Endothelial cell of umbilical vein (primary cell): ENCODE results near the gene BARD1. TPM values are rescaled to one million over a fixed set of nuclear protein-coding genes. Genes with fewer than 3 reads are reported as not detected.

Experiments
- BruUV-seq: library from RNA; stranded (reverse); fragments of 400-500 nt; replicated peaks from 2 replicates; lab custom pipeline; 2021; lab: Mats Ljungman, UMichigan
- CTCF ChIA-PET: fragments of 300-600, 350-600 bp; sonication (Branson Sonifier 250); formaldehyde crosslinking; loops from one replicate; lab custom pipeline; 2021; ENCODE audit warnings: antibody characterized with exemption, inconsistent platforms; lab: Charles Lee
- POLR2A ChIA-PET: fragments of 300-600, 350-600 bp; sonication (Branson Sonifier 250); formaldehyde crosslinking; loops from one replicate; lab custom pipeline; 2021; ENCODE audit warnings: antibody characterized with exemption, inconsistent platforms; lab: Charles Lee
- DNase-seq: peaks from one replicate; pipeline ENCODE4 v3.0.0-alpha.2; 2011; ENCODE audit warnings: low read depth, low spot score
- FAIRE-seq: peaks from 2 replicates; lab custom pipeline; 2011; peaks lifted over from hg19 to GRCh38; lab: Jason Lieb, UNC
- H2AFZ ChIP-seq: 2 replicates; pipeline ENCODE4 v1.6.0; 2012; ENCODE audit warnings: low read depth, low read length, control low read depth, inconsistent platforms
- H3K27ac ChIP-seq: 2 replicates; pipeline ENCODE4 v1.5.1; 2011; ENCODE audit warnings: low read depth, mild to moderate bottlenecking, control low read depth, low read length, moderate library complexity; ENCODE audit not compliant: insufficient read depth
- H3K27me3 ChIP-seq, 2 experiments: 2 replicates each; pipeline versions ENCODE4 v1.6.0 to v1.6.1; 2011; ENCODE audit warnings: low read length in 2 of 2, mixed read lengths in 1 of 2; ENCODE audit not compliant: control insufficient read depth in 2 of 2, insufficient read depth in 2 of 2
- H3K36me3 ChIP-seq, 2 experiments: 2 replicates in 1 of 2; 3 replicates in 1 of 2; pipeline ENCODE4 v1.5.1; 2011; ENCODE audit warnings: low read length in 2 of 2, mild to moderate bottlenecking in 1 of 2, moderate library complexity in 1 of 2; ENCODE audit not compliant: control insufficient read depth in 2 of 2, insufficient read depth in 2 of 2; ENCODE audit errors: extremely low read depth in 1 of 2
- H3K4me1 ChIP-seq: 3 replicates; pipeline ENCODE4 v1.5.1; 2011; ENCODE audit warnings: mild to moderate bottlenecking, low read length; ENCODE audit not compliant: control insufficient read depth, insufficient read depth; ENCODE audit errors: extremely low read depth
- H3K4me2 ChIP-seq: 2 replicates; pipeline ENCODE4 v1.6.1; 2011; ENCODE audit warnings: low read length, control low read depth, mixed read lengths; ENCODE audit not compliant: insufficient read depth
- H3K4me3 ChIP-seq, 3 experiments: fragments of 200-600 bp in 1 of 3; sonication (generic), shearing (Covaris generic) in 1 of 3; replicated peaks in 1 of 3; 2 replicates each; pipeline ENCODE4 v1.5.1; 2011 to 2016; ENCODE audit warnings: control low read depth in 3 of 3, low read length in 3 of 3, mild to moderate bottlenecking in 2 of 3, inconsistent platforms in 1 of 3, low read depth in 1 of 3, moderate library complexity in 1 of 3; ENCODE audit not compliant: insufficient read depth in 1 of 3
- H3K79me2 ChIP-seq: 2 replicates; pipeline ENCODE4 v1.6.0; 2012; ENCODE audit warnings: low read length, inconsistent platforms; ENCODE audit not compliant: control insufficient read depth, insufficient read depth
- H3K9ac ChIP-seq: replicated peaks from 2 replicates; pipeline ENCODE3; 2011; ENCODE audit warnings: low read length, control low read depth; ENCODE audit not compliant: insufficient read depth; ENCODE audit errors: extremely low read depth
- H3K9me1 ChIP-seq: replicated peaks from 3 replicates; pipeline ENCODE4 v1.6.0; 2011; ENCODE audit warnings: mild to moderate bottlenecking, low read length; ENCODE audit not compliant: control insufficient read depth, insufficient read depth; ENCODE audit errors: extremely low read depth
- H3K9me3 ChIP-seq: replicated peaks from 2 replicates; pipeline ENCODE4 v1.5.1; 2012; ENCODE audit warnings: low read length, inconsistent platforms; ENCODE audit not compliant: control insufficient read depth, insufficient read depth
- H4K20me1 ChIP-seq: replicated peaks from 2 replicates; pipeline ENCODE3; 2011; ENCODE audit warnings: mild to moderate bottlenecking, low read length; ENCODE audit not compliant: control insufficient read depth, insufficient read depth; ENCODE audit errors: extremely low read depth
- EZH2 ChIP-seq: IDR thresholded peaks from 2 replicates; pipeline ENCODE4 v1.6.1; 2012; ENCODE audit warnings: borderline replicate concordance, low read depth, mild to moderate bottlenecking, moderate library complexity, low read length, inconsistent platforms; ENCODE audit not compliant: severe bottlenecking
- FOS ChIP-seq: IDR thresholded peaks from 2 replicates; pipeline ENCODE4 v1.6.1; 2011; ENCODE audit warnings: mild to moderate bottlenecking, low read length, moderate library complexity, borderline replicate concordance; ENCODE audit not compliant: insufficient read depth
- GATA2 ChIP-seq: IDR thresholded peaks from 2 replicates; pipeline ENCODE4 v1.7.0; 2011; ENCODE audit warnings: low read depth, mild to moderate bottlenecking, moderate library complexity, mixed read lengths, low read length; ENCODE audit not compliant: insufficient read length, insufficient read depth
- JUN ChIP-seq: IDR thresholded peaks from 2 replicates; pipeline ENCODE4 v1.6.1; 2011; ENCODE audit warnings: borderline replicate concordance, low read depth; ENCODE audit not compliant: insufficient read length, insufficient read depth
- MYC ChIP-seq: IDR thresholded peaks from one replicate; pipeline ENCODE4 v1.6.1; 2011; ENCODE audit warnings: mild to moderate bottlenecking, low read depth, low read length
- POLR2A ChIP-seq: IDR thresholded peaks from 2 replicates; pipeline ENCODE4 v1.6.1; 2012; ENCODE audit warnings: low read depth, mild to moderate bottlenecking, control low read depth, low read length
- POLR2AphosphoS5 ChIP-seq: IDR thresholded peaks from 2 replicates; pipeline ENCODE4 v1.6.1; 2012; ENCODE audit warnings: low read depth, mild to moderate bottlenecking, control low read depth, low read length, moderate library complexity; ENCODE audit not compliant: insufficient read depth
- dilution Hi-C: fragments of 300-500 bp; cut with MboI; formaldehyde crosslinking; loops from one replicate; pipeline ENCODE4 v1.15.0; 2019; ENCODE audit warnings: low sequenced_read_pairs; ENCODE audit not compliant: extremely low pct_ligation_motif_present
- intact Hi-C: fragments of 100-400 bp; cut with micrococcal nuclease; formaldehyde crosslinking; loops from one replicate; pipeline ENCODE4 v1.10.0; 2022
- polyA plus RNA-seq, 4 experiments: library from polyadenylated mRNA; depleted of rRNA in 3 of 4; stranded (reverse) in 3 of 4; unstranded in 1 of 4; fragments of >200 nt; gene quantifications; 2 replicates each; pipeline versions ENCODE4 v1.2.1 to v1.2.3, GENCODE V29; 2011 to 2012; ENCODE audit warnings: missing spikeins in 1 of 4
- total RNA-seq: library from RNA; stranded (reverse); gene quantifications from 2 replicates; pipeline ENCODE4 v1.2.3, GENCODE V29; 2021
- TF ChIP-seq, protein P1 (sequence below), 2 donors: IDR thresholded peaks; 1 replicate in 1 of 2; 2 replicates in 1 of 2; pipeline ENCODE4 v1.5.1; 2011; ENCODE audit warnings: low read length in 2 of 2, mild to moderate bottlenecking in 2 of 2, moderate library complexity in 2 of 2, control low read depth in 1 of 2, inconsistent platforms in 1 of 2, low read depth in 1 of 2; ENCODE audit not compliant: insufficient read depth in 1 of 2; ENCODE audit errors: extremely low read depth in 1 of 2
- TF ChIP-seq, protein P2 (sequence below): IDR thresholded peaks from 2 replicates; pipeline ENCODE4 v1.6.1; 2011; ENCODE audit not compliant: insufficient read depth, insufficient read length

Gene BARD1
- total and polyA plus RNA-seq, 2 donors (not counting 3 experiments of a cell fraction or from before 2014, with no cell fraction given), result 9.1 to 14.7 TPM

DNA sequence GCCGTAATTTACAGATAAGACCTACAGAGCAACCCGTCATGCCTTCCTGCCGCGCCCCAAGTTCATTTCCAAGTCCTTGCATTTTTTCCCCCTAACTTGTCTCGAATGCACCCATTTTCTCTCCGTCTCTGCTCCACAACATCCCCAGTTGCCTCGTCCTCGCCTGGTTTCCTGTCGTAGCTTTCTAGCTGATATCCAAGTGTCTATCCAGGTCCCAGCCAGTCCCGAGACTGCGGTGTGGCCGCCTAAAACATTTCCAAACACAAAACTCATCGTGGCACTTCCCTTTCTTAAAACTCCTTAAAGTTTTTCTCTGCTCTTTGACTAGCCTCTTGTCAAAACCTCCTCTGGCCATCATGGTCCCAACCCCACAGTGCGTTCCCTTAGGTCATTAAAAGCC, 1.2 kb upstream of the BARD1 start:
- peak; percentile 3 for DNase-seq
- H3K4me3 ChIP-seq, result peak overlapping the region in 2 of 3 experiments; percentile 71 to 87
- H3K9me3 ChIP-seq, result no peaks in the 10 kb centered on the region
- intact Hi-C loops, result loop anchor here (2.0 to 5.0 kb wide), 2 partner anchors 500 to 1037 kb away; no protein-coding TSS in a partner anchor
- H3K27me3 ChIP-seq, result peaks cover 0 to 6% of the 10 kb centered on the region in 2 experiments
- no peak overlapping the region for H3K9ac ChIP-seq
- POLR2A ChIA-PET, result no interaction called here
- BruUV-seq, result no TSS peak
- no peak overlapping the region for H3K27ac ChIP-seq
- no peaks in the 10 kb centered on the region for H4K20me1 ChIP-seq
- peak overlapping the region; percentile 99 for H3K4me2 ChIP-seq
- TF ChIP-seq MYC (no peak), POLR2A (no peak), FOS (no peak), POLR2AphosphoS5 (no peak), EZH2 (no peak), JUN (no peak), GATA2 (no peak)
- TF ChIP-seq, protein P1, sequence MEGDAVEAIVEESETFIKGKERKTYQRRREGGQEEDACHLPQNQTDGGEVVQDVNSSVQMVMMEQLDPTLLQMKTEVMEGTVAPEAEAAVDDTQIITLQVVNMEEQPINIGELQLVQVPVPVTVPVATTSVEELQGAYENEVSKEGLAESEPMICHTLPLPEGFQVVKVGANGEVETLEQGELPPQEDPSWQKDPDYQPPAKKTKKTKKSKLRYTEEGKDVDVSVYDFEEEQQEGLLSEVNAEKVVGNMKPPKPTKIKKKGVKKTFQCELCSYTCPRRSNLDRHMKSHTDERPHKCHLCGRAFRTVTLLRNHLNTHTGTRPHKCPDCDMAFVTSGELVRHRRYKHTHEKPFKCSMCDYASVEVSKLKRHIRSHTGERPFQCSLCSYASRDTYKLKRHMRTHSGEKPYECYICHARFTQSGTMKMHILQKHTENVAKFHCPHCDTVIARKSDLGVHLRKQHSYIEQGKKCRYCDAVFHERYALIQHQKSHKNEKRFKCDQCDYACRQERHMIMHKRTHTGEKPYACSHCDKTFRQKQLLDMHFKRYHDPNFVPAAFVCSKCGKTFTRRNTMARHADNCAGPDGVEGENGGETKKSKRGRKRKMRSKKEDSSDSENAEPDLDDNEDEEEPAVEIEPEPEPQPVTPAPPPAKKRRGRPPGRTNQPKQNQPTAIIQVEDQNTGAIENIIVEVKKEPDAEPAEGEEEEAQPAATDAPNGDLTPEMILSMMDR (IDR thresholded peaks at IDR 0.05; ENCODE audit: extremely low read depth in 1 of 2, insufficient read depth in 1 of 2, low read depth in 1 of 2, low read length in 2 of 2), result no peak
- TF ChIP-seq, protein P2, sequence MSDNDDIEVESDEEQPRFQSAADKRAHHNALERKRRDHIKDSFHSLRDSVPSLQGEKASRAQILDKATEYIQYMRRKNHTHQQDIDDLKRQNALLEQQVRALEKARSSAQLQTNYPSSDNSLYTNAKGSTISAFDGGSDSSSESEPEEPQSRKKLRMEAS, result no peak
- no peaks in the 10 kb centered on the region for H3K9me1 ChIP-seq
- peaks cover 31% of the 10 kb centered on the region for H3K79me2 ChIP-seq
- FAIRE-seq, result no peak
- no peaks in the 10 kb centered on the region for H3K36me3 ChIP-seq
- CTCF ChIA-PET, result interaction anchor here (0.9 to 2.1 kb wide), 2 partner anchors 14 to 20 kb away, joined by 3 to 7 read pairs; no protein-coding TSS in a partner anchor
- H2AFZ ChIP-seq, result peak overlapping the region; percentile 96
- dilution Hi-C loops, result no loop called here
- peaks cover 25% of the 10 kb centered on the region for H3K4me1 ChIP-seq
